CD14-positive monocyte (primary cell): ENCODE data around the gene GTF3C6. TPM values are rescaled to one million over a fixed set of nuclear protein-coding genes. Genes with fewer than 3 reads are reported as not detected.
A peak's percentile ranks its signal among the peaks of the same experiment; 100 is the strongest.

Experiments used
- DNase-seq, 3 donors: peaks; one replicate each; pipeline ENCODE4 v3.0.0-alpha.2; 2011 to 2022
- H2AFZ ChIP-seq: 2 replicates; pipeline ENCODE4 v1.6.0; 2012; ENCODE audit warnings: mild to moderate bottlenecking, low read depth, low read length, inconsistent platforms; ENCODE audit not compliant: insufficient read depth, poor library complexity, severe bottlenecking
- H3K27ac ChIP-seq, 2 donors: 1 replicate in 1 of 2; 2 replicates in 1 of 2; pipeline ENCODE4 v1.5.1; 2012 to 2013; ENCODE audit warnings: low read length in 2 of 2, control low read depth in 1 of 2, inconsistent platforms in 1 of 2, low read depth in 1 of 2, mild to moderate bottlenecking in 1 of 2
- H3K27me3 ChIP-seq, 2 donors: one replicate each; pipeline versions ENCODE4 v1.6.0 to v1.6.1; 2011 to 2013; ENCODE audit warnings: low read length in 2 of 2; ENCODE audit not compliant: control insufficient read depth in 2 of 2, insufficient read depth in 2 of 2
- H3K36me3 ChIP-seq, 2 donors: replicated peaks in 1 of 2; 1 replicate in 1 of 2; 2 replicates in 1 of 2; pipeline versions ENCODE4 v1.5.1 to v1.6.1; 2012 to 2013; ENCODE audit warnings: low read length in 2 of 2, control low read depth in 1 of 2, inconsistent platforms in 1 of 2, mild to moderate bottlenecking in 1 of 2; ENCODE audit not compliant: insufficient read depth in 2 of 2, control insufficient read depth in 1 of 2
- H3K4me1 ChIP-seq, 2 donors: 1 replicate in 1 of 2; 2 replicates in 1 of 2; pipeline versions ENCODE4 v1.5.1 to v1.6.1; 2012 to 2013; ENCODE audit warnings: low read length in 2 of 2, control low read depth in 1 of 2, inconsistent platforms in 1 of 2, mild to moderate bottlenecking in 1 of 2, moderate library complexity in 1 of 2; ENCODE audit not compliant: insufficient read depth in 2 of 2, control insufficient read depth in 1 of 2
- H3K4me2 ChIP-seq: replicated peaks from 2 replicates; pipeline ENCODE3; 2012; ENCODE audit warnings: low read length, moderate library complexity, mild to moderate bottlenecking; ENCODE audit not compliant: poor library complexity, severe bottlenecking; ENCODE audit errors: extremely low read depth
- H3K4me3 ChIP-seq, 3 experiments: fragments of 200-600 bp in 1 of 3; sonication (generic) in 1 of 3; replicated peaks in 1 of 3; 1 replicate in 2 of 3; 2 replicates in 1 of 3; pipeline ENCODE4 v1.5.1; 2011 to 2013; ENCODE audit warnings: low read length in 3 of 3, mild to moderate bottlenecking in 3 of 3, control low read depth in 2 of 3, low read depth in 2 of 3, inconsistent platforms in 1 of 3, moderate library complexity in 1 of 3
- H3K79me2 ChIP-seq: 2 replicates; pipeline ENCODE4 v1.6.0; 2012; ENCODE audit warnings: mild to moderate bottlenecking, control low read depth, inconsistent platforms, low read length, moderate library complexity; ENCODE audit not compliant: insufficient read depth
- H3K9ac ChIP-seq: 2 replicates; pipeline ENCODE4 v1.6.0; 2017; ENCODE audit warnings: low read length, mild to moderate bottlenecking; ENCODE audit not compliant: insufficient read depth, poor library complexity, severe bottlenecking
- H3K9me3 ChIP-seq, 2 donors: replicated peaks in 1 of 2; 1 replicate in 1 of 2; 2 replicates in 1 of 2; pipeline versions ENCODE4 v1.5.1 to v1.6.1; 2012 to 2013; ENCODE audit warnings: low read length in 2 of 2, control low read depth in 1 of 2; ENCODE audit not compliant: control insufficient read depth in 1 of 2, insufficient read depth in 1 of 2
- H4K20me1 ChIP-seq: 2 replicates; pipeline ENCODE4 v1.6.0; 2012; ENCODE audit warnings: mild to moderate bottlenecking, low read length, control low read depth, moderate library complexity; ENCODE audit not compliant: insufficient read depth
- H3K27ac Mint-ChIP-seq, 7 donors: one replicate each; pipeline ENCODE4 v1.8.0; 2020; ENCODE audit warnings: mild to moderate bottlenecking in 7 of 7, mixed read lengths in 7 of 7, moderate library complexity in 6 of 7, inconsistent platforms in 2 of 7
- H3K27me3 Mint-ChIP-seq, 3 donors: one replicate each; pipeline ENCODE4 v1.8.0; 2021 to 2022; ENCODE audit warnings: low read depth in 3 of 3, mild to moderate bottlenecking in 3 of 3, mixed read lengths in 3 of 3, moderate library complexity in 3 of 3, inconsistent platforms in 1 of 3
- H3K36me3 Mint-ChIP-seq, 2 donors: one replicate each; pipeline ENCODE4 v1.8.0; 2020; ENCODE audit warnings: mixed read lengths in 2 of 2, inconsistent platforms in 1 of 2, mild to moderate bottlenecking in 1 of 2
- H3K4me1 Mint-ChIP-seq: one replicate; pipeline ENCODE4 v1.8.0; 2020; ENCODE audit warnings: mild to moderate bottlenecking, mixed read lengths
- H3K4me3 Mint-ChIP-seq, 2 donors: one replicate each; pipeline ENCODE4 v1.8.0; 2020; ENCODE audit warnings: mild to moderate bottlenecking in 2 of 2, mixed read lengths in 2 of 2, moderate library complexity in 1 of 2
- H3K9me3 Mint-ChIP-seq, 7 donors: one replicate each; pipeline ENCODE4 v1.8.0; 2020 to 2022; ENCODE audit warnings: mixed read lengths in 7 of 7, mild to moderate bottlenecking in 6 of 7, moderate library complexity in 6 of 7, inconsistent platforms in 2 of 7
- CTCF ChIP-seq: fragments of 200-600 bp; IDR thresholded peaks from one replicate; pipeline ENCODE4 v1.8.0; 2022; ENCODE audit warnings: antibody characterized with exemption, mild to moderate bottlenecking
- WGBS: methylation state at CpG from one replicate; pipeline ENCODE4 v1.1.5; 2013; ENCODE audit warnings: missing lambda C conversion rate; ENCODE audit not compliant: insufficient coverage; 5-methylcytosine and 5-hydroxymethylcytosine counted together
- intact Hi-C, 2 donors: fragments of 100-400 bp; cut with micrococcal nuclease; formaldehyde crosslinking; loops; one replicate each; pipeline versions ENCODE4 v1.15.0 to v1.15.1; 2023
- polyA plus RNA-seq, 3 donors: library from polyadenylated mRNA; depleted of rRNA in 1 of 3; unstranded in 2 of 3; stranded (reverse) in 1 of 3; fragments of 300-500 nt in 2 of 3; fragments of >200 nt in 1 of 3; fragmentation: Illumina TruSeq in 2 of 3; gene quantifications; 1 replicate in 2 of 3; 2 replicates in 1 of 3; pipeline ENCODE4 v1.2.3, GENCODE V29; 2012 to 2021

The GTF3C6 gene
- polyA plus RNA-seq, 3 donors: 15.1 to 93.9 (median 91.1) TPM

- peaks cover 0 to 2% (median 0%) of the 10 kb centered on the region in 7 donors for H3K9me3 Mint-ChIP-seq
- Histone ChIP-seq H4K20me1 (no peaks in the 10 kb centered on the region), H3K4me2 (no peak overlapping the region), H3K9ac (no peak overlapping the region), H3K9me3 (no peaks in the 10 kb centered on the region), H3K36me3 (no peaks in the 10 kb centered on the region), H3K4me3 (no peak overlapping the region), H3K27me3 (no peaks in the 10 kb centered on the region), H3K79me2 (no peaks in the 10 kb centered on the region), H3K27ac (peak overlapping the region in 1 of 2 donors; percentile 84), H3K4me1 (peaks cover 23 to 28% of the 10 kb centered on the region in 2 donors), H2AFZ (no peak overlapping the region)
- peak overlapping the region in 5 of 7 donors; percentile 50 to 96 (median 56) for H3K27ac Mint-ChIP-seq
- no peak for TF ChIP-seq CTCF
- no CpG with 5 or more reads among the region's 6 CpGs for WGBS
- H3K4me1 Mint-ChIP-seq: peaks cover 25% of the 10 kb centered on the region
- no peak for DNase-seq
- no peak overlapping the region for H3K4me3 Mint-ChIP-seq
- intact Hi-C loops: no loop called here
- H3K27me3 Mint-ChIP-seq: peaks cover 0 to 3% (median 0%) of the 10 kb centered on the region in 3 donors
- H3K36me3 Mint-ChIP-seq: no peaks in the 10 kb centered on the region
Measured at GRCh38 chr6:110935171-110935570, 23.3 kb upstream of the GTF3C6 start.

GRCh38 chr6:110938171-110938570 is 20.3 kb upstream of the GTF3C6 start:
- WGBS: no CpG with 5 or more reads among the region's 6 CpGs
- Histone ChIP-seq H3K9ac (no peak overlapping the region), H3K27ac (no peak overlapping the region), H3K27me3 (no peaks in the 10 kb centered on the region), H3K79me2 (no peaks in the 10 kb centered on the region), H4K20me1 (no peaks in the 10 kb centered on the region), H3K9me3 (no peaks in the 10 kb centered on the region), H3K4me3 (no peak overlapping the region), H3K4me2 (no peak overlapping the region), H3K4me1 (peaks cover 17% of the 10 kb centered on the region in 2 donors), H2AFZ (no peak overlapping the region), H3K36me3 (no peaks in the 10 kb centered on the region)
- TF ChIP-seq CTCF: no peak
- peak in 2 of 3 donors; percentile 24 to 35 for DNase-seq
- Mint-ChIP-seq H3K36me3 (no peaks in the 10 kb centered on the region), H3K27me3 (peaks cover 0 to 5% (median 0%) of the 10 kb centered on the region in 3 donors), H3K4me3 (no peak overlapping the region), H3K4me1 (peaks cover 18% of the 10 kb centered on the region), H3K9me3 (peaks cover 0 to 2% (median 0%) of the 10 kb centered on the region in 7 donors), H3K27ac (no peak overlapping the region)
- intact Hi-C loops: no loop called here
